ENCODE measurements around the gene ADGRD1. TPM values are rescaled to one million over a fixed set of nuclear protein-coding genes. Genes with fewer than 3 reads are reported as not detected.
"Not testable (repeated sequence)": the region's sequence is repeated elsewhere in the genome, so short reads cannot be mapped to it uniquely, and the experiment has no call there.

The ADGRD1 gene
- total RNA-seq, 1 experiment from 2014 or later: not detected

DNA sequence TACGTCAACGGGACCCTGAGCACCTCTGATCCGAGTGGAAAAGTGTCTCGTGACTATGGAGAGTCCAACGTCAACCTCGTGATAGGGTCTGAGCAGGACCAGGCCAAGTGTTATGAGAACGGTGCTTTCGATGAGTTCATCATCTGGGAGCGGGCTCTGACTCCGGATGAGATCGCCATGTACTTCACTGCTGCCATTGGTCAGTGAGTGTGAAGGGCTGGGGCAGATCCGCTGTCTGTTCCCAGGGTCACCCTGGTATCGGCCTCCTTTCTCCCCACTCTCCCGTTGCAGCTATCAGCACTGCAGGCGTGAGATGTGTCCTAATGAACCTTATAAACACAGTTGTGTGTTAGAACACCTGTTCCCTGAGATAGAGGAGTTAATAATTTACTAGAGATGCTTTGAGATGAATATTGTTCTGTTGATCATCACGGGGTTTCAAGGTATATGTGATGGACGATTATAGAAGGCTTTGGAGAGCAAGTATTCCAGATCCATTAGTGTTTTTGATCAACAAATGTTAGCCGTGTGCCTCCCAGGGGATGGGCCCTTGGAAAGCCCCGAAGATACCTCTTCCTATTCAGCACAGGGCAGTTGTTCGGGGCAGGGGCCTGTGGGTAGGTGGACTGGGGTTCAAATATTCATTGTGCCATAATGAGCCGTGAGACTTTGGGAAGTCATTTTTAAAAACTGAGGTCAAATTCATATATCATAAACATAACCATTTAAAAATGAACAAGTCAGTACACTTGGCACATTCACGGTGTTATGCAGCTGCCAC lies 33.6 kb downstream of the ADGRD1 start:
- no peak for DNase-seq (ENCODE audit: low read depth)

DNA sequence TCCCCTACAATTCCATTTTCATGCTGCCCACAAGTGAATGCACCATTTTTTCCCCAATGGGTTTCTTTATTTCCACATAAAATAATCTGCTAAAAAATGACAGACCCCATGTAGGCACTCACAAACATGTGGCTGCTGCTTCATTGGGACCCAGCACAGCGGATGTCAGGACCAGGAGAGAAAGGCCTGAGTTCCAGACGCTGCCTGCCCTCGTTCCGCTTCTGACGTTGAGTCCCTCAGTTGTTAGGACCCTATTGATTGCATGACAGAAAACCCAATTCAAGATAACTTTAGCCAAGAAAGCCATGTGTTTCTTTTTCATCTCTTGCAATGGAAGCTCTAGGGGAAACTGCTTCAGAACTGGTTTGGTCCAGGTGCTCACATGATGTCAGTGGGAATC lies 34.6 kb downstream of the ADGRD1 start:
- DNase-seq (ENCODE audit: low read depth): no peak

DNA sequence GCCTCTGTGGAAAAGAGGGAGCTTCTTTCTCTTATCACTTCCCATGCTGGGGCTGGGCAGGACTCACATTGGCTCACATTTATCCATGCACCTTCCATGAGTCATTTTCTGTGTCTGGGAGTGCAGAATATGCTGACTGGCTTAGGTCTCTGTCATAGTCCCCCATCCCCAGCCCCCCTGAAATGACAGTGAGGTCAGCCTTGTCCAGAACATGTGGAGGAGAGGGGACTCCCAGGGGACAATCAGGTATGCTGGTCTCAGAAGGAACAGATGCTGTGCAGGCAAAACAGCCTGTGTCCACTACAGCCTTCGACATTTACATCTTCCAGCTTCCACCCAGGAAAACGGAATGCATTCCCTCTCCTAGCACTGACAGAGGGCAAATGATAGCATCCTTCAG lies 35.0 kb downstream of the ADGRD1 start:
- no peak for DNase-seq (ENCODE audit: low read depth)

DNA sequence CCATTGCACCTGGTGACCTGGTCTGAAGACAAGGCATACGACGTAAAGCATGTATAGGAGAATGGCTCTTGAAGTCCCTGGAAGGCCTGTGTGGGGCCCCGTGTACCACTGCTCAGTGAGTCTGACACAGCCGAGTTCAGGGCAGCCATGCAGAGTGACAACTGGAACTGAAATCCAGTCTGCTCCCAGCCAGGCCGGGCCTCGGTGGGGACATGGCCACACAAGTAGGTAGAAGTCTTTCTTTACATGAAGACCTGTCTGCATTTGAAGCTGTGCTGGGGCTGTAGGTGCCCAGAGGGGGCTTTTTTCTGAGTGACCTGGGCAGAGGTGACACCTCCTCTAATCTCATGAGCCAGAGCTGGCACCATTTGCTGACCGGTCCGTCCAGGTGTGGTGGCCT lies 35.7 kb downstream of the ADGRD1 start:
- no peak for DNase-seq (ENCODE audit: low read depth)

DNA sequence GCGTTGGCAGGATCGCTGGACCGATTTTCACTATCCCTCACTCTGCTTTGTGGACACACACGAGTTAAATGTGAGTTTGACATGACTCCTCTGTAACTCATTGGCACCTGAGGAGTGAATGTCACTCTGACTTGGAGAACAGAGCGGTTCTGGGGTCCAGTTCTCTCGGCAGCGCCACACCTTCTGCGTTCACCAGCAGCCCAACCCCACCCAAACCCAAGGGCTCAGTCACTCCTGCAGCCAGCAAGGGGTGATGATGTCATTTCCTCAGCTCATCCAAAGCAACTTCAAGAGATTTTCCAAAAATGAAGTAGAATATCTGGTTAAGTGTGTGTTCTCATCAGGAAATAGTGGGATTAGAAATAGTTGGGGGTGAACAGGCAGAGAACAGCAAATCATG lies 36.3 kb downstream of the ADGRD1 start:
- DNase-seq (ENCODE audit: low read depth): no peak

DNA sequence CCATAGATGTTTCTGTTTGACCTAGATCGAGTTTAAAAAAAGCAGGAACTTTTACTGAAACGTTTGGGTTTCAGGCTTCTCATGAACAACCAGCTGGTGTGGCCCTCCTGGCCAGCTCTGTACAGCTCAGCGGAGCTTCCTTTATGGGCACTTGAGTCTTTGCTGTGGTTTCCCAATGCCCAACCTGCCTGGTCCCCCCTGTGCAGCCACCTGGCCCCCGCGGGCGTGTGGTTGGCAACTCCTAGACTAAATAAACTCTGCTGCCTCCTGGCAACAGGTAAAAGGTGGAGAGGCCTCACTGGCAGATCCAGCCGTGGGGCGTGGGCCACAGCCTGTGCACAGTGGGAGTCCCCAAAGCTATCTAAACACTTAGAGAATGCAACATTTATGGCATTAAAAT lies 38.7 kb downstream of the ADGRD1 start:
- no peak for DNase-seq (ENCODE audit: low read depth)

DNA sequence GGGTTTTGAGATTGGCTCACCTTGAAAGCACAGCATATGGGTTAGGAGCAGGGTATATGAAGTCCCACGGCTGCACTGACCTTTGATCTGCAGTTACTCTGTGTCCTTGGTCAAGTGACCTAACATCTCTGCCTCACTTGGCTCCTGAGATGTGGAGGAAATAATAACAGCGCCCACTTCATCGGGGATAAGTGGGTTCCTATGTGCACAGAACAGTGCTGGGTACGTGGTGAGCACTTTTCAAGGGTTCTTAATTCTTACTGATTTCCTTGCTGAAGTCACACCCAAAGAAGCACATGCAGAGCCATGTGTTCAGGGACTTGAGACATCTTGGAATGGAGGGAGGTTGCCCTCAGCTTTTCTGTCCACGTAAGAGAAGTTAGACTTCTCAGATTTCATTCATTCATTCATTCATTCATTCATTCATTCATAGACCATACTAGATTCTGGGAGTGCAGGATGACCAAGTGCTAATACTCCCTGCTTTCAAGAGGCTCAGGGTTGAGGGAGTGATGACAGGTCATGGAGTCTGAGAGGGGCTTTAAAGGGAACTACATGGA lies 39.4 kb downstream of the ADGRD1 start:
- DNase-seq (ENCODE audit: low read depth): no peak

DNA sequence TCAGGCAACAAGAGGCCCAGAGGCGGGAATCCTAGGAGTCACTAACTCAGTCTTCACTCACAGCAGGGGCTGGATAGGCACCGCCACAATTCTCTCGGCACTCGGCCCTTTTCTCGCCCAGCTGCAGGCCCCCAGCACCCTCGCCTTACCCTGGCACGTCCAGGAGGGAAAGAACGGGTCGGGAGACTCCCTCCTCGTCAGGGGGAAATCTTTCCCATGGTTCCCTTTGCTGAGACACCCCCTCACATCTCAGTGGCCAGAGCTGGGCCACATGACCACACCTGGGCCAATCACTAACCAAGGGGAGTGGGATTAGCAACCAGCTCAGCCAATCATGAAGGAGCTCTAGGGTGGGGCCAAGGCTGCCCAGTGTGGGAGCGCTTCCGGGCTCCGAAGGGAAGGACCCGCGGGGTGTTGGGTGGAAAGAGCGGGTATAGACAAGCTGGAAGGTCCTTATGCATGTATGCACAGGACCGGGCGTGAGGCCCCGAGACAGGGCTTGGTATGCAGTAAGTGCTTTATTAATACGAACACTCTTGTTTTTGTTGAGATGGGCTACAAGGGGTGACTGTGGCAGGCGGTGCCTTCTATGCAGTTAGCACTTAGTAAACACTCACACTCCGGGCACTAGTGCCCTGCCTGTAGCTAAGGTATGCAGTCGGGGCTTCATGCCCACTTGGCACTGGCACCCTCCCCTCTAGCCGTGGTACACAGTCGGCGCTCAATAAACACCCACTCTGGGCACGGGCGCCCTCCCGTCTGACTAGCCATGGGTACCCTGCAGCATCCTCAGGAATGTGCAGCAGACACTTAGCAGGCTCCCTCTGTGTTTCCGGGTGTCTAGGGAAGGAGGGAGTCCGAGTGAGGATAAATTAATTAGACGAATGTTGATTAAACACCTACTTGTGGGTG lies 40.3 kb downstream of the ADGRD1 start:
- no peak for DNase-seq (ENCODE audit: low read depth)

DNA sequence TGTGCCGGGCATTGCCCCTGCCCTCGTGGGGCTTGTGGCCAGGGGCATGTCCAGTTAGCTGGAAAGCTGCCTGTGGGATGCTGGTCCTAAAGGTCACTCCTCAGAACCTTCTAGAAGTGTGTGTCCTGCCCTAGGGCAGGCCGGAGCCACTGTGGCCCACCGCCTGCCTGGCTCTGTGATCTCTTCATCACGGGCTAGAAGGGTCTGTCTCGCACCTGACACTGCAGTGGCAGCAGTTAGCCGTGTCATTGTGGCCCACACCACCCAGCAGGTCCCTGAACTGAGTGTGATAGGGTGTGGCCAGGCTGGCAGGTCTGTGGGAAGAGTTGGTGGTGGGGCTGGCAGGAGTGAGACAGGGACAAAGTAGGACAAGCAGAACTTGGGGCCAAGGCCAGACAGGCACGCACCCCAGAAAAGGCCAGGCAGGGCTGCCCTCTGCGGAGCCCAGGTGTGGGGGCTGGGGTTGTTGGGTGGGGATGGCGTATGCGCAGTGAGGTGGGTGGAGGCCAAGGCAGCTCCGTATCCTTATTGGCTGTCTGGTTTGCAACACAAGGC lies 41.2 kb downstream of the ADGRD1 start:
- DNase-seq (ENCODE audit: low read depth): no peak

DNA sequence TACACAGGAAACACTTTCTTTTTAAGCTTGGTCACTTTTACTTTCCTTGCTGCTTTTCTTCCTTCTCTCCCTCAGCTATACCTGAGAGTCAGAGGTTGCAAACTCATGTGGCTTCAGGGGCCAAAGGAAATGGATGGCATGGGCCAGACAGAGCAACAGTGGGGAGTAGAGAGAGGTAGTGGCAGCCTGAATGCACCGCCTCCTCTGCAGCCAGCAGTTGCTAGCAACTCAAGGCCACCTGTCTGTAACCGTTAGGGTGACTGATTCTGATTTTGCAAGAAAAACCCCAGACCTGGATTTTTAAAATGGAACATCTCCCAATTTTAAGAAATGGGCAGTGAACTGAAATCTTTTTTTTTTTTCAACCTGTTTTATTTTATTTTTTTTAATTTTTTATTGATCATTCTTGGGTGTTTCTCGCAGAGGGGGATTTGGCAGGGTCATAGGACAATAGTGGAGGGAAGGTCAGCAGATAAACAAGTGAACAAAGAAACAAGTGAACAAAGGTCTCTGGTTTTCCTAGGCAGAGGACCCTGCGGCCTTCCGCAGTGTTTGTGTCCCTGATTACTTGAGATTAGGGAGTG lies 41.8 kb downstream of the ADGRD1 start:
- DNase-seq (ENCODE audit: low read depth): not testable (repeated sequence)

DNA sequence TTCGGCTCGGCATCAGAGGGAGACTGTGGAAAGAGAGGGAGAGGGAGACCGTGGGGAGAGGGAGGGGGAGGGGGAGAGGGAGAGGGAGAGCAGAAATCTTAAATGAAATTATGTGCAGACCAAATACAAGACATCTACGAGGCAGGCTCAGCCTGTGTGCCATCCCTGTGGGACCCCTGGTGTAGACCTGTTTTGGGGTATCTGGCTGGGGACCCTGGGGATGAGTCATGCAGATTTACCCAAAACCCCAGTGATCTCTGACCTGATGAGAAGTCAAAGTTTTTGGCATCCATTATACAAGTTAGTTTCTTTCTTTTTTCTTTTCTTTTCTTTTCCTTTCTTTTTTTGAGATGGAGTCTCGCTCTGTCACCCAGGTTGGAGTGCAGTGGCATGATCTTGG lies 44.4 kb downstream of the ADGRD1 start:
- DNase-seq (ENCODE audit: low read depth): no peak

DNA sequence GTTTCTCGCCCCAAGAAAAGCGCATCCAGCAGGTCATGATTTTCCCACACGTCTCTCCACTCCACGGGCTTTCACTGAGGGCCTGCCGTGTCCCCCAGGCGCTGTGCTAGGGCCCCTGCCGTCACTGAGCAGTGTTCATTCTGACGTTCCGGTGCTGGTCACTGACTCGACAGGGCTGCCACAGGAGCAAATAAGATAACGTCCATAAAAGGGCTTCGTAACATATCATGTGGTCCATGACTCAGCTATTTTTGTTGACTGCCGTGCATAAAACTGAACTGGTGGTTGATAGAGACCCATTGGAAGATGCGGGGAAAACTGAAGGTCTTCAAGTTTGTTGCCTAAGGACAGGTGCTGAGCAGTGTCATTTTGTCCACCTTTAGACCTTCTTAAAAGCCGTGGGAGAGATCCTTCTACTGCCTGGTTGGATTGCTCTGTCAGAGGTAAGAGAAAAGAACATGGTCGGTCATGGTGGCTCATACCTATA lies 46.3 kb downstream of the ADGRD1 start:
- no peak for DNase-seq (ENCODE audit: low read depth)

DNA sequence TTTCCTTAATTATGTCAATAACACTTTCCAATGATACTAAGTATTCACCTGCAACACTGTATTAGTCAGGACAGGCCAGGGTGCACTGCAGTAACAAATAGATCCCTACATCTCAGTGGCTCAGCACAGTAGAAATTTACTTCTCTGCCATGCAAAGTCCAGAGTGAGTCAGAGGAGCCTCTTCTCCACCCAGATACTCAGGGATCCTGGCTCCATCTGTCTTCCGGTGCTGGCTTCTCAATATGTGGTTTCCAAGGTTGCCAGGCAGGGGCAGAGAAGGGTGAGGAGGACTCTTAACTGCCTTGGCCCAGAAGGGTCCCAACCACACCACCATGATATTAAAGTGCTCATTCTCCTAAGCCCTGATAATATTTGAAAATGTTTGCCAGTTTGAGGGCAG lies 47.8 kb downstream of the ADGRD1 start:
- DNase-seq (ENCODE audit: low read depth): no peak

DNA sequence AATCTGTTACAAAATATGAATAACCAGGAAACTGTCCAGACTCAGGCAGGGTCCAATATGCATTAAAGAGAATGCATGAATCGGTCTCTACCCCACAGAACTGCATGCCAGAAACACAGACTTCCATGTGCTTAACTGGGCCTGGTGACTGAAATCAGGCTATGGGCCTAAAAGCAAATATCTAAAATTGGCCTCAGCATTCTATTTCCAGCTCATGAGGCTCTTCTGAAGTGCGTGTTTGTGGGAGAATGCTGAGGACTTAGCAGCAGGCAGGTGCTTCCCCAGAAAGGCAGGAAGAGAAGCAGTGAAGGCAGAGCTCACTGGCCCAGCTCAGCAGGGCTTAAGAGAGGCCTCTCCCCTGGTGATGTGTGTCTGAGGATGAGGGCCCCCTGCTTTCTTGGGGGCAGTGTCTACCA lies 48.5 kb downstream of the ADGRD1 start:
- DNase-seq (ENCODE audit: low read depth): no peak

DNA sequence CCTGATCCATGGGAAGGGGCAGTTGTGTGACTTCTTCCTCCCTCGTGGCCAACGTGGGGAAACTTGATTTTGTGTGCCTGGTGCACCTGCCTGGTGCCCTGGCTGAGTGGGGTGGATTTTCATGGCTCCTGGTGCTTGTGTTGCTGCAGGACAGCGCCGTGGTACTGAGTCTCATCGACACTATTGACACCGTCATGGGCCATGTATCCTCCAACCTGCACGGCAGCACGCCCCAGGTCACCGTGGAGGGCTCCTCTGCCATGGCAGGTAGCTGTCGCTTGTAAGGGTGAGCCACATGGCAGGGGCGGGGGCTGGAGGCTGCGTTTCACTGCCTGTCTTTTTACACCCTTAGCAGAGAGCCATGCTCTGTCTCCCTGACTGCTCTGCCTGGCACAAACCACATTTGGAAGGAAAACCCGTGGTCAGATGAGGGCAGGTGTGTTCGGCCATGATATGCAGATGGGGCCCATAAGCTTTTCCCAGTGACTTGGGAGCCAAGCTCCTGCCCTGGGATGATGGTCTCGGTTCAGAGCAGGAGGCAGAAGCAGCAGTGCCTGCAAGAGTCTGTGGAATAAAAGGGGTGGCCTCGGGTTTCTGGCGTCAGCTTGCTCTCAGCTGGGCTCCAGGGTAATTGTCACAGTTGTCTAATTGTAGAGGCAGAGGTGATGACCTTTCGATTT lies 49.5 kb downstream of the ADGRD1 start:
- no peak for DNase-seq (ENCODE audit: low read depth)

DNA sequence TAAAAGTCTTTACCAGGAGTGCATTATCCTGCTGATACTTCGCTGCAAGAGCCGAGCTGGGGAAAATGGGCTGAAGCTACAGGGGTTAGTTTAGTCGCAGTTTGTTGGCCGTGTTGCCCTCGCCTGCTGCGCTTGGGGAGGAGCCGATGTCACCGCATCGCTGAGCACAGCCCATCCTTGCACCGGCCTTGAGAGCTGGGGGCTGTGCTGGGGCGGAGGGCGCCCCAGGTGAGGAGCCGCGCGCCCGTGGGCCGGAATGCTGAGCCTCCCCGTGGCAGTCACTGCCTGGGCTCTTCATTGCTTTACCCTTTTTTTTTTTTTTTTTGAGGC lies 50.0 kb downstream of the ADGRD1 start:
- no peak for DNase-seq (ENCODE audit: low read depth)

DNA sequence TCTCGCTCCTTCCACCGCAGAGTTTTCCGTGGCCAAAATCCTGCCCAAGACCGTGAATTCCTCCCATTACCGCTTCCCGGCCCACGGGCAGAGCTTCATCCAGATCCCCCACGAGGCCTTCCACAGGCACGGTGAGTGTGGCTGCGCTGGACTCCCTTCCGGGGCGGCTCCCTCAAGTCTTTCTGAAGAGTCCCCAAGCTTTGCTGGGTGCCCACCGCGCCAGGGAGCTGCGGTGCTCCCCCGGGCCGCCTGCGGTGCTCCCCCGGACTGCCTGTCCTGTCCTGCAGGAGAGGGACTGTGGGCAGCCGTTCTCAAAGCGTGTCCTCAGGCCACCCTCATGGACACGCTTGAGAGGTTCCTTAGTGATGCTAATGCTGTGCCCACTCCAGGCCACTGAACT lies 50.5 kb downstream of the ADGRD1 start:
- DNase-seq (ENCODE audit: low read depth): no peak

DNA sequence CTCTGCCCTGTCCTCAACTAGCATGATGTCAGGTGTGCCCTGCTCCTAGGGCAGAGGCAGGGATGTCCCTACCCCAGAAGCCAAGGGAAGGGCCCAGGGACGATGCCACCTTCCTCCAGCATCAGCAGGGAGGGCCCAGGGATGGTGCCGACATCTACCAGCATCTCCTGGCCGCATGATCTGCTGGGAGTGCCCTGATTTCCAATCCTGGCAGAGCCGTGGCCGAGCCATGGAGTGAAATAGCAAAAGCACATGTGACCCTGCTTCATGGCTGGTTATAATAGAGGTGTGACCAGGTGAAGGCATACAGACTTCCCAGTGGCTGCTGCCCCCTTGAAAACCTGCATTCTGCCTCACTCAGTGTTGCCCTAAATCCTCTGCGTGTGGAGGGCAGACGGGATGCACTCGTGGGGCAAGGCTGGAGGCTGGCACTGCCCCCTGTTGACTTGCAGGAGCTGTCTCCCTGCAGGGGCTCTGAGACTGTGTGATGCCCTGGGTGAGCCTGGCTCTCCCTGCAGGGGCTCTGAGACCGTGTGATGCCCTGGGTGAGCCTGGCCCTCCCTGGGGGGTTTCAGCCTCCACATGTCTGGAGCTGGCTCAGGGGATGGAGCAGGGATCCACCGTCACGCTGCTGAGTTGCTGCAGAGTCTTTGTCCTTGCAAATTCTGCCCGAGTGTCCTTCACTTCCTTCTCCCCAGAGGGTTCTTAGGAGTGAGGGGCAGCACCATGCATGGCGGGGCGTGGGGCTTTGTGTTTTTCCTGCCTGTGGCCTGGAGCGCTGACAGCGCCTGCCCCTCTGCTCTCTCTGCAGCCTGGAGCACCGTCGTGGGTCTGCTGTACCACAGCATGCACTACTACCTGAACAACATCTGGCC lies 51.7 kb downstream of the ADGRD1 start:
- no peak for DNase-seq (ENCODE audit: low read depth)

DNA sequence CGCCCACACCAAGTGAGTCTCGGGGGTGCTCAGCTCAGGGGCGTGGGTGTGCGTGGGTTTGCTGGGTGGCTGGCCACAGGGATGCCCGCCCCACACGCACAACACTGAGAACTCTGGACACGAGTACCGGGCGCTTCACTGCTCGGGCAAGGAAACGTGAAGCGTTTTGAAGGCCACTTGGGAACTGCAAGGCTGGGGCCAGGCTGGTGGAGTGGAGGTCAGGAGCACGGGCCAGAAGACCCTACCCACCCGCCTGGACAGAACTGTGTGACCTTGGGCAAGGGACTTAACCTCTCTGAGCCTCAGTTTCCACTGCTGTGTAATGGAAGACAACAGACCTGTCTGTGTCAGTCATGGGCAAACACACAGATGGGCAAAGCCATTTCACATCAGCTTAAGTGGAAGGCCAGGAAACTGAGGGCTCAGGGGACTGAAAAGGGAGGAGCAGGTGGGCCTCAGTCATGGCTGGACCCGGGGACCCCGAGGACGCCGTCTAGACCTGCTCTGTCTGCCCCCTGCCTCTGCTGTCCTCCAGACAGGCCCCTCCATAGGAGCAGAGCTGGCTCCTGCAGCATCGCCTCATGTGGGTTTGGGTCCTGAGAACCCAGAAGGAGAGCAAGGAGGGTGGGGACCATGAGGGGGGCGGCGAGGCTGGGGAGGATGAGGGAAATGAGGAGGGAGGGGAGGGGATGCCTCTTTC lies 52.5 kb downstream of the ADGRD1 start:
- DNase-seq (ENCODE audit: low read depth): no peak

Measured in LHCN-M2 (cell line).